Epithelial cell of esophagus (primary cell): ENCODE data around the gene POP4.
"Not testable (repeated sequence)": the region's sequence is repeated elsewhere in the genome, so short reads cannot be mapped to it uniquely, and the experiment has no call there.

ENCODE experiments used
- DNase-seq: peaks from one replicate; pipeline ENCODE4 v3.0.0; 2010; ENCODE audit warnings: low read depth
- H3K4me3 ChIP-seq: 2 replicates; pipeline ENCODE4 v1.5.1; 2011; ENCODE audit warnings: mild to moderate bottlenecking, low read length, control low read depth
- TF ChIP-seq, protein P1 (sequence below): IDR thresholded peaks from 2 replicates; pipeline ENCODE4 v1.5.1; 2011; ENCODE audit warnings: low read depth, mild to moderate bottlenecking, low read length, control low read depth, inconsistent platforms; ENCODE audit not compliant: insufficient read depth; ENCODE audit errors: missing control alignments

POP4 gene

GRCh38 chr19:29624489-29625185, 18.6 kb downstream of the POP4 start:
- no peak overlapping the region for H3K4me3 ChIP-seq
- no peak for DNase-seq
- TF ChIP-seq, protein P1, sequence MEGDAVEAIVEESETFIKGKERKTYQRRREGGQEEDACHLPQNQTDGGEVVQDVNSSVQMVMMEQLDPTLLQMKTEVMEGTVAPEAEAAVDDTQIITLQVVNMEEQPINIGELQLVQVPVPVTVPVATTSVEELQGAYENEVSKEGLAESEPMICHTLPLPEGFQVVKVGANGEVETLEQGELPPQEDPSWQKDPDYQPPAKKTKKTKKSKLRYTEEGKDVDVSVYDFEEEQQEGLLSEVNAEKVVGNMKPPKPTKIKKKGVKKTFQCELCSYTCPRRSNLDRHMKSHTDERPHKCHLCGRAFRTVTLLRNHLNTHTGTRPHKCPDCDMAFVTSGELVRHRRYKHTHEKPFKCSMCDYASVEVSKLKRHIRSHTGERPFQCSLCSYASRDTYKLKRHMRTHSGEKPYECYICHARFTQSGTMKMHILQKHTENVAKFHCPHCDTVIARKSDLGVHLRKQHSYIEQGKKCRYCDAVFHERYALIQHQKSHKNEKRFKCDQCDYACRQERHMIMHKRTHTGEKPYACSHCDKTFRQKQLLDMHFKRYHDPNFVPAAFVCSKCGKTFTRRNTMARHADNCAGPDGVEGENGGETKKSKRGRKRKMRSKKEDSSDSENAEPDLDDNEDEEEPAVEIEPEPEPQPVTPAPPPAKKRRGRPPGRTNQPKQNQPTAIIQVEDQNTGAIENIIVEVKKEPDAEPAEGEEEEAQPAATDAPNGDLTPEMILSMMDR, result no peak

DNA sequence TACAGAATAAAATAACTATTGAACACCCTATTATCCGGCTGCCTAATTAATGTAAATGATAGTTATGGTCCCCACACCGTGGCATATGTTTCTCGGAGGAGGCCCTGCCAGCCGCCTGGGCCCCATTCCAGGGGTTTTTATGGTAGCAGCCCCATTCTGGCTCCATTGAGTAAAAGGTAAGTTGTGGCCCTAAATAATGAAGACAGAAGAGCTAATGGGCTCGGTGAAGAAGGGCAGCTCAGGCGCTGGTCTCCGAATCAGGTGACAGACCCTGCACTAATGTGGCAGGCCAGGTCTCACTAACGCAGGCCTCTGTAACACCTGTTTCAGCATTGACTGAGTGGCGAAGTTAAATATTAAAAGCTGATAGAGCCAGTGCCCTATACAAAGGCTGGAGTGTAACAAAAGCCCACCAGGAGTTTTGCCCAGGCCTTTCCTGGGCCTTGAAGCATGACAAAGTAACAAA, 19.1 kb downstream of the POP4 start:
- DNase-seq, result no peak
- TF ChIP-seq, protein P1, result no peak

DNA sequence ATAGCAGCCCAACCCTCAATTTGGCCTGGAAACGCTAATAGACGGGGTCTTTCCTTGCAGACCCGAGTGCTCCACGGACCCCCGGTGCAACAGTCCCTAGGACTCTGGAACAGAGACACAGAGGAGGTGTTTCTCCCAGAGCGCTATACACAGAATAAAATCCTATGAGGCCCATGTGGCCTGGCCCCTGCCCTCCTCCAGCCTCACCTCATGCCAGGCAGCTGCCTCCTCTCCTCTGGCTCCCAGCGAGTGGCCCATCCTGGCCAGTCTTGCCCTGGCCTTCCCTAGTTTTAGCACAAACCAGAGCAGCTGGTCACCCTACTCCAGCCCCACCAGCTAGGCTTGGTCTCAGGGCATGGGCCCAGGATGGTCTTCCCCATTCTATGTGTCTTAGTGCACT, 20.3 kb downstream of the POP4 start:
- no peak overlapping the region for H3K4me3 ChIP-seq
- TF ChIP-seq, protein P1, result no peak
- DNase-seq, result no peak

More for the DNA sequence above, 19.1 kb downstream of the POP4 start:
- H3K4me3 ChIP-seq, result no peak overlapping the region

DNA sequence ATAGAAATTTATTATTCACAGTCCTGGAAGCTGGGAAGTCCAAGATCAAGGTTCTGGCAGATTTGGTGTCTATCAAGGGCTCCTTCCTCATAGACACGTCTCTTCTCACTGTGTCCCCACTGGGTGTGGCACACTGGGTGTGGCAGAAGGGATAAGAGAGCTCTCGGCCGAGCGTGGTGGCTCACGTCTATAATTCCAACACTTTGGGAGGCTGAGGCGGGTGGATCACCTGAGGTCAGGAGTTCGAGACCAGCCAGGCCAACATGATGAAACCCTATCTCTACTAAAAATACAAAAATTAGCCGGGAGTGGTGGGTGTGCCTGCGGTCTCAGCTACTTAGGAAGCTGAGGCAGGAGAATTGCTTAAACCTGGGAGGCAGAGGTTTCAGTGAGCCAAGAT, 20.7 kb downstream of the POP4 start:
- H3K4me3 ChIP-seq, DNase-seq: not testable (repeated sequence)

GRCh38 chr19:29628661-29629385, 22.7 kb downstream of the POP4 start:
- TF ChIP-seq, protein P1, result no peak
- DNase-seq, result no peak
- H3K4me3 ChIP-seq, result no peak overlapping the region

DNA sequence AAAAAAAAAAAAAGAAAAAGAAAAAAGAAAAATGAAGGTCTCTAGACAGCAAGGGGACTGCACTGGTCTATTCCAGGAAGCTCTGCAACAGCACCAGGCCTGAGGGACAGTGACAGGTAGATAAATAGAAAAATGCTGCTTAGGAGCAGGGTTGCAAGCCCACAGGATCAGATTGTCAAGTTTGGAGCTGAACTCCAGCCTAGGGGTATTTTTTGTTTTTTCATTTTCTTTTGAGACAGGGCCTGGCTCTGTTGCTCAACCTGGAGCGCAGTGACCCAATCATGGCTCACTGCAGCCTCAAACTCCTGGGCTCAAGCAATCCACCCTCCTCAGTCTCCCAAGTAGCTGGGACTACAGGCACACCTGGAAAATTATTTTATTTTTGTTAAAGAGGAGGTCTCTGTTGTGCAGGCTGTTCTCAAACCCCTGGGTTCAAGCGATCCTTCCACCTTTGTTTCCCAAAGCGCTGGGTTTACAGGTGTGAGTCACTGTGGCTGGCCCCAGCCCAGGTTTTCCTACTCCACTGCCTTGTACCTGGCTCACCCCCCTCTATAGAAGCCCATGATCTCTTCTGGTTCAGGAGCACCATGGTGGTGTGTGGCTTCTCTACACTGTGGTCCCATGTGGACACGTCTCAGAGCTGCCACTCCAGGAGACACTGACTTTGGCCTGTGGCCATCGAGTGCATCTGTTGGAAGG, 23.9 kb downstream of the POP4 start:
- TF ChIP-seq, protein P1, result no peak
- H3K4me3 ChIP-seq, result no peak overlapping the region
- DNase-seq, result no peak

DNA sequence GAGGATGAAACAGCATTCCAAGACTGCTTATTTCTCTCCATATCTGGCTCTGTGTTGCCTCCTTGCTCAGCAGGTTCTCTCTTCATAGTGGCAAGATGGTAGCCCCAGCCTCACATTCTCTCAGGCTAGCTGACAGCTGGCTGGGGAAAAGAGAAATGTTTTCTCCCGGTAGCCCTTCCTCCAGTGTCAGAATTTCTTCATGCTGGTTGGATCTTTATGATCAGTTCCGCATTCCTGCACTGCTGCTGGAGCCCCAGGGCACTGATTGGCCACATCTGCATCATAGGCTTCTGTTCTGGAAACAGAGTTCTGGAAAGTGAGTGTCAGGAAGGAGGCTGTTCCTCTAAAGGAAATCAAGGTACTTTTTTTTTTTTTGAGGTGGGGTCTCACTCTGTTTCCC, 24.6 kb downstream of the POP4 start:
- no peak for DNase-seq
- H3K4me3 ChIP-seq, result no peak overlapping the region
- TF ChIP-seq, protein P1, result no peak
